GM23338 (cell line): ENCODE results near the gene FAT3. TPM values are rescaled to one million over a fixed set of nuclear protein-coding genes. Genes with fewer than 3 reads are reported as not detected.
A peak's percentile ranks its signal among the peaks of the same experiment; 100 is the strongest.

Source experiments
- ATAC-seq: fragments of 200-7000 bp; cut with Tn5 transposase; 3 replicates; pipeline ENCODE4 v1.9.1; 2020
- DNase-seq: peaks from one replicate; pipeline ENCODE4 v3.0.0-alpha.2; 2015; ENCODE audit warnings: low spot score
- H2AFZ ChIP-seq: fragments of 200-600 bp; sonication (generic); 2 replicates; pipeline ENCODE4 v1.8.0; 2016; ENCODE audit warnings: antibody characterized with exemption, mild to moderate bottlenecking, moderate library complexity
- H3F3A ChIP-seq: fragments of 200-600 bp; sonication (generic); replicated peaks from 2 replicates; pipeline ENCODE4 v1.8.0; 2017; ENCODE audit warnings: antibody characterized with exemption, mixed run types, low read depth
- H3K27ac ChIP-seq: fragments of 200-600 bp; sonication (generic); 2 replicates; pipeline ENCODE4 v1.6.1; 2016; ENCODE audit warnings: low read depth
- H3K27me3 ChIP-seq: fragments of 200-600 bp; sonication (generic); 2 replicates; pipeline ENCODE4 v1.8.0; 2016; ENCODE audit warnings: mild to moderate bottlenecking, mixed run types, moderate library complexity; ENCODE audit not compliant: insufficient read depth
- H3K36me3 ChIP-seq: fragments of 200-600 bp; sonication (generic); 2 replicates; pipeline ENCODE4 v1.8.0; 2016; ENCODE audit warnings: mild to moderate bottlenecking; ENCODE audit not compliant: insufficient read depth
- H3K4me1 ChIP-seq: fragments of 200-600 bp; sonication (generic); 2 replicates; pipeline ENCODE4 v1.8.0; 2016; ENCODE audit warnings: mild to moderate bottlenecking, moderate library complexity; ENCODE audit not compliant: insufficient read depth
- H3K4me2 ChIP-seq: fragments of 200-600 bp; sonication (generic); 2 replicates; pipeline ENCODE4 v1.7.1; 2017; ENCODE audit warnings: mixed run types
- H3K4me3 ChIP-seq: fragments of 200-600 bp; sonication (generic); 2 replicates; pipeline ENCODE4 v1.6.1; 2016; ENCODE audit warnings: mixed run types
- H3K79me2 ChIP-seq: fragments of 200-600 bp; sonication (generic); replicated peaks from 2 replicates; pipeline ENCODE4 v1.8.0; 2017; ENCODE audit warnings: mild to moderate bottlenecking; ENCODE audit not compliant: insufficient read depth
- H3K9me2 ChIP-seq: fragments of 200-600 bp; sonication (generic); 2 replicates; pipeline ENCODE4 v1.8.0; 2017; ENCODE audit not compliant: insufficient read depth
- H4K20me1 ChIP-seq: fragments of 200-600 bp; sonication (generic); replicated peaks from 2 replicates; pipeline ENCODE4 v1.8.0; 2017; ENCODE audit warnings: mild to moderate bottlenecking; ENCODE audit not compliant: insufficient read depth
- H3K27ac Mint-ChIP-seq: 2 replicates; pipeline ENCODE4 v1.8.0; 2020; ENCODE audit warnings: inconsistent platforms, mild to moderate bottlenecking, moderate library complexity, mixed read lengths
- H3K27me3 Mint-ChIP-seq: 3 replicates; pipeline ENCODE4 v1.8.0; 2022; ENCODE audit warnings: low read depth, mild to moderate bottlenecking, moderate library complexity, mixed read lengths, inconsistent platforms; ENCODE audit not compliant: insufficient read depth, poor library complexity
- H3K36me3 Mint-ChIP-seq: 3 replicates; pipeline ENCODE4 v1.8.0; 2021; ENCODE audit warnings: low read depth, mild to moderate bottlenecking, inconsistent platforms, moderate library complexity, mixed read lengths
- H3K4me1 Mint-ChIP-seq: 3 replicates; pipeline ENCODE4 v1.8.0; 2020; ENCODE audit warnings: mild to moderate bottlenecking, inconsistent platforms, mixed read lengths
- H3K4me3 Mint-ChIP-seq: 3 replicates; pipeline ENCODE4 v1.8.0; 2021; ENCODE audit warnings: moderate library complexity, mild to moderate bottlenecking, inconsistent platforms, mixed read lengths
- H3K9me3 Mint-ChIP-seq: 3 replicates; pipeline ENCODE4 v1.8.0; 2020; ENCODE audit warnings: moderate library complexity, mild to moderate bottlenecking, inconsistent platforms, mixed read lengths
- CREB1 ChIP-seq: fragments of 250-450 bp; sonication (Bioruptor Pico); IDR thresholded peaks from 2 replicates; pipeline ENCODE4 v1.5.0; 2020; ENCODE audit warnings: low read depth, mild to moderate bottlenecking, moderate library complexity
- EZH2 ChIP-seq: fragments of 200-600 bp; sonication (generic); IDR thresholded peaks from one replicate; pipeline ENCODE4 v1.8.0; 2017; ENCODE audit warnings: antibody characterized with exemption, mild to moderate bottlenecking, low read depth; ENCODE audit not compliant: unreplicated experiment
- JUNB ChIP-seq: IDR thresholded peaks from one replicate; pipeline ENCODE4 v1.6.1; 2016; ENCODE audit warnings: antibody characterized with exemption; ENCODE audit not compliant: unreplicated experiment
- NANOG ChIP-seq: IDR thresholded peaks from 2 replicates; pipeline ENCODE4 v1.6.1; 2016; ENCODE audit warnings: antibody characterized with exemption, borderline replicate concordance
- POLR2AphosphoS5 ChIP-seq: IDR thresholded peaks from 2 replicates; pipeline ENCODE4 v1.6.1; 2016; ENCODE audit warnings: antibody characterized with exemption, low read depth
- STAT1 ChIP-seq: IDR thresholded peaks from one replicate; pipeline ENCODE4 v1.6.1; 2016; ENCODE audit warnings: antibody characterized with exemption; ENCODE audit not compliant: unreplicated experiment
- ZNF114 ChIP-seq: fragments of 250-450 bp; sonication (Bioruptor Pico); IDR thresholded peaks from 2 replicates; pipeline ENCODE4 v1.5.0; 2020; ENCODE audit warnings: mild to moderate bottlenecking, moderate library complexity
- polyA plus RNA-seq: library from polyadenylated mRNA; unstranded; fragments of >200 nt; fragmentation: Nextera tagmentation; extraction: Ambion mirVana; gene quantifications from 2 replicates; pipeline ENCODE4 v1.2.1, GENCODE V29; 2016
- total RNA-seq: library from RNA; depleted of rRNA; stranded (reverse); fragments of >200 nt; shearing (Covaris generic); gene quantifications from 2 replicates; pipeline ENCODE4 v1.2.3, GENCODE V29; 2014
- TF ChIP-seq, protein P1 (sequence below): fragments of 250-450 bp; sonication (Bioruptor Pico); IDR thresholded peaks from 2 replicates; pipeline ENCODE4 v1.5.0; 2020; ENCODE audit warnings: mild to moderate bottlenecking, moderate library complexity
- TF ChIP-seq, protein P2 (sequence below): IDR thresholded peaks from 2 replicates; pipeline ENCODE4 v1.6.1; 2016; ENCODE audit warnings: antibody characterized with exemption

FAT3 gene
- total and polyA plus RNA-seq, 2 experiments from 2014 or later = 9.0 to 78.0 TPM

DNA sequence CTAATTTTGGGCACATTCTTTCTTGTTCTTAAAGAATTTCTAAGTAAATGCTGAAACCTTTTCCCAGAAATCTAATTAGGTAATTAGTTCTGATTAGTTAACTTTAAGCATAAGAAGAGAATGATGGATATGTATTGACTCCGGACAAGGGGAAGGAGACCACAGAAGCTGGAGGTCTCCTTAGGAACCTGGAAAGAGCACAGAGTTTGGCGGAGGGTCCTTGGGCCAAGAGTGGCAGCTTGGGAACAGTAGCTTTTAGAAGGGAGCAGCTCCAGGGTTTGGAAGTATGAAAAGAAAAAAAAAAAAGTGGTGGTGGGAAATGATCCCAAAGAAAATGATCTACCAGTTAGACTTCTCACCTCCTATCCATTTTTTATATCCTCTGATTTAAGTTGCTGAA lies 42.7 kb downstream of the FAT3 start:
- Histone ChIP-seq H3F3A (no peaks in the 10 kb centered on the region), H2AFZ (no peak overlapping the region), H3K27ac (peak overlapping the region; percentile 53; the same call in 1 of the 2 replicates), H4K20me1 (no peaks in the 10 kb centered on the region; the same call in 1 of the 2 replicates), H3K4me2 (0 out of 2 replicates have a peak overlapping the region, but pooled peaks have one; percentile 8), H3K9me2 (peaks cover under 1% of the 10 kb centered on the region; the same call in 1 of the 2 replicates), H3K4me1 (peaks cover 40% of the 10 kb centered on the region), H3K79me2 (peaks cover 95% of the 10 kb centered on the region), H3K27me3 (no peaks in the 10 kb centered on the region), H3K36me3 (no peaks in the 10 kb centered on the region), H3K4me3 (no peak overlapping the region)
- peak; percentile 52 for ATAC-seq
- no peak for DNase-seq
- Mint-ChIP-seq H3K27ac (peak overlapping the region; percentile 71; the same call in 1 of the 2 replicates), H3K36me3 (peaks cover 3% of the 10 kb centered on the region; the same call in 2 of the 3 replicates), H3K9me3 (no peaks in the 10 kb centered on the region), H3K4me1 (peaks cover 75% of the 10 kb centered on the region), H3K27me3 (peaks cover 4% of the 10 kb centered on the region), H3K4me3 (no peak overlapping the region)
- TF ChIP-seq CREB1 (CRISPR knock-in tag) (no peak), STAT1 (no peak)

- Histone ChIP-seq H3K79me2 (peaks cover 95% of the 10 kb centered on the region), H3F3A (no peaks in the 10 kb centered on the region), H3K27me3 (no peaks in the 10 kb centered on the region), H3K9me2 (no peaks in the 10 kb centered on the region), H3K4me2 (no peak overlapping the region), H4K20me1 (no peaks in the 10 kb centered on the region; the same call in 1 of the 2 replicates), H3K4me3 (no peak overlapping the region), H3K27ac (peak overlapping the region; percentile 28; the same call in 1 of the 2 replicates), H2AFZ (no peak overlapping the region), H3K36me3 (no peaks in the 10 kb centered on the region), H3K4me1 (peaks cover 47% of the 10 kb centered on the region)
- Mint-ChIP-seq H3K27ac (no peak overlapping the region; the same call in 1 of the 2 replicates), H3K36me3 (peaks cover 3% of the 10 kb centered on the region; the same call in 2 of the 3 replicates), H3K9me3 (no peaks in the 10 kb centered on the region), H3K27me3 (peaks cover 4% of the 10 kb centered on the region), H3K4me3 (no peak overlapping the region), H3K4me1 (peaks cover 80% of the 10 kb centered on the region)
- DNase-seq = no peak
- ATAC-seq = no peak
- TF ChIP-seq, protein P1, sequence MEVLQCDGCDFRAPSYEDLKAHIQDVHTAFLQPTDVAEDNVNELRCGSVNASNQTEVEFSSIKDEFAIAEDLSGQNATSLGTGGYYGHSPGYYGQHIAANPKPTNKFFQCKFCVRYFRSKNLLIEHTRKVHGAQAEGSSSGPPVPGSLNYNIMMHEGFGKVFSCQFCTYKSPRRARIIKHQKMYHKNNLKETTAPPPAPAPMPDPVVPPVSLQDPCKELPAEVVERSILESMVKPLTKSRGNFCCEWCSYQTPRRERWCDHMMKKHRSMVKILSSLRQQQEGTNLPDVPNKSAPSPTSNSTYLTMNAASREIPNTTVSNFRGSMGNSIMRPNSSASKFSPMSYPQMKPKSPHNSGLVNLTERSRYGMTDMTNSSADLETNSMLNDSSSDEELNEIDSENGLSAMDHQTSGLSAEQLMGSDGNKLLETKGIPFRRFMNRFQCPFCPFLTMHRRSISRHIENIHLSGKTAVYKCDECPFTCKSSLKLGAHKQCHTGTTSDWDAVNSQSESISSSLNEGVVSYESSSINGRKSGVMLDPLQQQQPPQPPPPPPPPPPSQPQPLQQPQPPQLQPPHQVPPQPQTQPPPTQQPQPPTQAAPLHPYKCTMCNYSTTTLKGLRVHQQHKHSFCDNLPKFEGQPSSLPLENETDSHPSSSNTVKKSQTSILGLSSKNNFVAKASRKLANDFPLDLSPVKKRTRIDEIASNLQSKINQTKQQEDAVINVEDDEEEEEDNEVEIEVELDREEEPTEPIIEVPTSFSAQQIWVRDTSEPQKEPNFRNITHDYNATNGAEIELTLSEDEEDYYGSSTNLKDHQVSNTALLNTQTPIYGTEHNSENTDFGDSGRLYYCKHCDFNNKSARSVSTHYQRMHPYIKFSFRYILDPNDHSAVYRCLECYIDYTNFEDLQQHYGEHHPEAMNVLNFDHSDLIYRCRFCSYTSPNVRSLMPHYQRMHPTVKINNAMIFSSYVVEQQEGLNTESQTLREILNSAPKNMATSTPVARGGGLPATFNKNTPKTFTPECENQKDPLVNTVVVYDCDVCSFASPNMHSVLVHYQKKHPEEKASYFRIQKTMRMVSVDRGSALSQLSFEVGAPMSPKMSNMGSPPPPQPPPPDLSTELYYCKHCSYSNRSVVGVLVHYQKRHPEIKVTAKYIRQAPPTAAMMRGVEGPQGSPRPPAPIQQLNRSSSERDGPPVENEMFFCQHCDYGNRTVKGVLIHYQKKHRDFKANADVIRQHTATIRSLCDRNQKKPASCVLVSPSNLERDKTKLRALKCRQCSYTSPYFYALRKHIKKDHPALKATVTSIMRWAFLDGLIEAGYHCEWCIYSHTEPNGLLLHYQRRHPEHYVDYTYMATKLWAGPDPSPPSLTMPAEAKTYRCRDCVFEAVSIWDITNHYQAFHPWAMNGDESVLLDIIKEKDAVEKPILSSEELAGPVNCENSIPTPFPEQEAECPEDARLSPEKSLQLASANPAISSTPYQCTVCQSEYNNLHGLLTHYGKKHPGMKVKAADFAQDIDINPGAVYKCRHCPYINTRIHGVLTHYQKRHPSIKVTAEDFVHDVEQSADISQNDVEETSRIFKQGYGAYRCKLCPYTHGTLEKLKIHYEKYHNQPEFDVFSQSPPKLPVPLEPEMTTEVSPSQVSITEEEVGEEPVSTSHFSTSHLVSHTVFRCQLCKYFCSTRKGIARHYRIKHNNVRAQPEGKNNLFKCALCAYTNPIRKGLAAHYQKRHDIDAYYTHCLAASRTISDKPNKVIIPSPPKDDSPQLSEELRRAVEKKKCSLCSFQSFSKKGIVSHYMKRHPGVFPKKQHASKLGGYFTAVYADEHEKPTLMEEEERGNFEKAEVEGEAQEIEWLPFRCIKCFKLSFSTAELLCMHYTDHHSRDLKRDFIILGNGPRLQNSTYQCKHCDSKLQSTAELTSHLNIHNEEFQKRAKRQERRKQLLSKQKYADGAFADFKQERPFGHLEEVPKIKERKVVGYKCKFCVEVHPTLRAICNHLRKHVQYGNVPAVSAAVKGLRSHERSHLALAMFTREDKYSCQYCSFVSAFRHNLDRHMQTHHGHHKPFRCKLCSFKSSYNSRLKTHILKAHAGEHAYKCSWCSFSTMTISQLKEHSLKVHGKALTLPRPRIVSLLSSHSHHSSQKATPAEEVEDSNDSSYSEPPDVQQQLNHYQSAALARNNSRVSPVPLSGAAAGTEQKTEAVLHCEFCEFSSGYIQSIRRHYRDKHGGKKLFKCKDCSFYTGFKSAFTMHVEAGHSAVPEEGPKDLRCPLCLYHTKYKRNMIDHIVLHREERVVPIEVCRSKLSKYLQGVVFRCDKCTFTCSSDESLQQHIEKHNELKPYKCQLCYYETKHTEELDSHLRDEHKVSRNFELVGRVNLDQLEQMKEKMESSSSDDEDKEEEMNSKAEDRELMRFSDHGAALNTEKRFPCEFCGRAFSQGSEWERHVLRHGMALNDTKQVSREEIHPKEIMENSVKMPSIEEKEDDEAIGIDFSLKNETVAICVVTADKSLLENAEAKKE (CRISPR knock-in tag) = no peak
- TF ChIP-seq, protein P2, sequence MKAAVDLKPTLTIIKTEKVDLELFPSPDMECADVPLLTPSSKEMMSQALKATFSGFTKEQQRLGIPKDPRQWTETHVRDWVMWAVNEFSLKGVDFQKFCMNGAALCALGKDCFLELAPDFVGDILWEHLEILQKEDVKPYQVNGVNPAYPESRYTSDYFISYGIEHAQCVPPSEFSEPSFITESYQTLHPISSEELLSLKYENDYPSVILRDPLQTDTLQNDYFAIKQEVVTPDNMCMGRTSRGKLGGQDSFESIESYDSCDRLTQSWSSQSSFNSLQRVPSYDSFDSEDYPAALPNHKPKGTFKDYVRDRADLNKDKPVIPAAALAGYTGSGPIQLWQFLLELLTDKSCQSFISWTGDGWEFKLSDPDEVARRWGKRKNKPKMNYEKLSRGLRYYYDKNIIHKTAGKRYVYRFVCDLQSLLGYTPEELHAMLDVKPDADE = no peak
- TF ChIP-seq ZNF114 (CRISPR knock-in tag) = no peak
- TF ChIP-seq NANOG = no peak
- no peak for TF ChIP-seq CREB1 (CRISPR knock-in tag)
- no peak for TF ChIP-seq EZH2
- no peak for TF ChIP-seq JUNB
- TF ChIP-seq STAT1 = no peak
- no peak for TF ChIP-seq POLR2AphosphoS5
Observed at GRCh38 chr11:92267968-92268367, 43.4 kb downstream of the FAT3 start.
